Measurements from ENCODE around the gene INAFM2. TPM values are rescaled to one million over a fixed set of nuclear protein-coding genes. Genes with fewer than 3 reads are reported as not detected.

The INAFM2 gene
- total and polyA plus RNA-seq, 9 of the 15 experiments (the other 6 are each of a cell fraction or from before 2014, with no cell fraction given) = 11.8 to 43.1 (median 27.2) TPM

GRCh38 chr15:40340740-40341400 is 17.4 kb downstream of the INAFM2 start, which contains the start of gene CCDC9B (continued):
- no peak for TF ChIP-seq MAX (CRISPR knock-in tag; IDR thresholded peaks at IDR 0.05)
- TF ChIP-seq ASH1L (IDR thresholded peaks at IDR 0.05; ENCODE audit: borderline replicate concordance, low read depth, partially characterized antibody) = no peak
- TF ChIP-seq ZNF766 (CRISPR knock-in tag; conservative IDR thresholded peaks at IDR 0.05) = no peak
- no peak for TF ChIP-seq ZNF184 (CRISPR knock-in tag; IDR thresholded peaks at IDR 0.05)
- no peak for TF ChIP-seq SMAD4 (CRISPR knock-in tag; conservative IDR thresholded peaks at IDR 0.05)
- TF ChIP-seq TCF7L2 (IDR thresholded peaks at IDR 0.05; ENCODE audit: low read depth, low read length) = no peak
- no peak for TF ChIP-seq FUS (optimal IDR thresholded peaks at IDR 0.05; ENCODE audit: low read depth, low read length)
- TF ChIP-seq MTA3 (IDR thresholded peaks at IDR 0.05; ENCODE audit: borderline replicate concordance) = no peak
- no peak for TF ChIP-seq ZBTB1 (CRISPR knock-in tag; IDR thresholded peaks at IDR 0.05; ENCODE audit: borderline replicate concordance, low read depth)
- no peak for TF ChIP-seq ARID4B (CRISPR knock-in tag; IDR thresholded peaks at IDR 0.05)
- no peak for TF ChIP-seq HNRNPK (IDR thresholded peaks at IDR 0.05; ENCODE audit: low read depth, low read length, poor library complexity, severe bottlenecking)
- TF ChIP-seq ZNF134 (CRISPR knock-in tag; conservative IDR thresholded peaks at IDR 0.05) = no peak
- TF ChIP-seq FOXP4 (CRISPR knock-in tag; IDR thresholded peaks at IDR 0.05; ENCODE audit: borderline replicate concordance) = no peak

Measured in K562 (cell line).